Mucosa of descending colon (tissue), 3 donors: Measurements from ENCODE around the gene STARD3. TPM values are rescaled to one million over a fixed set of nuclear protein-coding genes. Genes with fewer than 3 reads are reported as not detected.

Experiments
- ATAC-seq: fragments of 200-7000 bp; cut with Tn5 transposase; one replicate; pipeline ENCODE4 v1.9.1; 2020; ENCODE audit warnings: mild to moderate bottlenecking, moderate library complexity
- DNase-seq, 3 donors: peaks; one replicate each; pipeline ENCODE4 v3.0.0-alpha.2; 2020
- H3K36me3 ChIP-seq: fragments of 200-600 bp; one replicate; pipeline ENCODE4 v1.8.0; 2021; ENCODE audit warnings: low read depth, mild to moderate bottlenecking
- H3K4me1 ChIP-seq: fragments of 200-600 bp; one replicate; pipeline ENCODE4 v1.8.0; 2021; ENCODE audit warnings: low read depth, mild to moderate bottlenecking
- H3K4me3 ChIP-seq: fragments of 200-600 bp; one replicate; pipeline ENCODE4 v1.8.0; 2021; ENCODE audit warnings: mild to moderate bottlenecking
- H3K9me3 ChIP-seq: fragments of 200-600 bp; one replicate; pipeline ENCODE4 v1.8.0; 2021; ENCODE audit warnings: mild to moderate bottlenecking
- CTCF ChIP-seq: fragments of 200-600 bp; IDR thresholded peaks from one replicate; pipeline ENCODE4 v1.8.0; 2022; ENCODE audit warnings: antibody characterized with exemption, mild to moderate bottlenecking
- intact Hi-C, 2 donors: fragments of 100-400 bp; cut with DNase I in 1 of 2; cut with micrococcal nuclease in 1 of 2; formaldehyde crosslinking; loops; one replicate each; pipeline versions ENCODE4 v1.11.0 to v1.11.1; 2022; cut with DNase I, micrococcal nuclease
- total RNA-seq, 3 donors: library from RNA; stranded (reverse); fragmentation: NEBNext Ultra II Directional in 2 of 3; extraction: Animal tissue kit (Norgen Biotek cat#: 25700) in 2 of 3; gene quantifications; one replicate each; pipeline versions ENCODE4 v1.2.1 to v1.2.4, GENCODE V29; 2021 to 2023
- donor health status: DM: no; HTN: no; CAD: no; lungs with moderate emphysema.
- donor health status: DM: no; HTN: no; CAD: no.
- donor health status: DM: no; HTN: yes; CAD: no.

The STARD3 gene
- total RNA-seq, 3 donors from 2014 or later = 36.1 to 58.8 (median 57.6) TPM

GRCh38 chr17:39679521-39680192 is 42.7 kb downstream of the STARD3 start:
- intact Hi-C loops = no loop called here
- DNase-seq (peak in 1 of 3 donors; percentile 46), ATAC-seq (peak; percentile 51)

GRCh38 chr17:39683295-39683939 is 46.5 kb downstream of the STARD3 start:
- Histone ChIP-seq H3K4me3 (no peak overlapping the region), H3K4me1 (peaks cover 26% of the 10 kb centered on the region), H3K9me3 (no peaks in the 10 kb centered on the region), H3K36me3 (no peaks in the 10 kb centered on the region)
- no peak for ATAC-seq
- TF ChIP-seq CTCF = no peak
- no peak for DNase-seq
- intact Hi-C loops = no loop called here

More at GRCh38 chr17:39679521-39680192, 42.7 kb downstream of the STARD3 start:
- TF ChIP-seq CTCF = no peak
- Histone ChIP-seq H3K4me3 (no peak overlapping the region), H3K36me3 (no peaks in the 10 kb centered on the region), H3K4me1 (peaks cover 36% of the 10 kb centered on the region), H3K9me3 (no peaks in the 10 kb centered on the region)

GRCh38 chr17:39684369-39685192 is 47.6 kb downstream of the STARD3 start:
- peak in 2 of 3 donors; percentile 16 to 48 for DNase-seq

GRCh38 chr17:39687101-39687545 is 50.2 kb downstream of the STARD3 start:
- Histone ChIP-seq H3K36me3 (no peaks in the 10 kb centered on the region), H3K4me1 (peaks cover 14% of the 10 kb centered on the region), H3K9me3 (no peaks in the 10 kb centered on the region), H3K4me3 (no peak overlapping the region)
- intact Hi-C loops = no loop called here
- DNase-seq (peak in 1 of 3 donors; percentile 34), ATAC-seq (peak; percentile 21)
- TF ChIP-seq CTCF = no peak

More at GRCh38 chr17:39684369-39685192, 47.6 kb downstream of the STARD3 start:
- Histone ChIP-seq H3K4me1 (peaks cover 22% of the 10 kb centered on the region), H3K9me3 (no peaks in the 10 kb centered on the region), H3K36me3 (no peaks in the 10 kb centered on the region), H3K4me3 (no peak overlapping the region)
- intact Hi-C loops = no loop called here
- no peak for ATAC-seq
- TF ChIP-seq CTCF = no peak

GRCh38 chr17:39687546-39688474 is 50.9 kb downstream of the STARD3 start, which contains the start of gene PGAP3:
Gene PGAP3 (minus strand): TSS chr17:39688057. CDS start chr17:39688014, 43 bp downstream.
- H3K4me1 ChIP-seq = peaks cover 14% of the 10 kb centered on the region
- DNase-seq (peak; percentile 89 to 95 (median 93)), ATAC-seq (peak; percentile 95)
- no peaks in the 10 kb centered on the region for H3K36me3 ChIP-seq
- intact Hi-C loops = no loop called here
- no peak for TF ChIP-seq CTCF
- no peaks in the 10 kb centered on the region for H3K9me3 ChIP-seq
- peak within 1 kb of the TSS; percentile 33 for H3K4me3 ChIP-seq
